ENCODE measurements around the gene HSD17B7. TPM values are rescaled to one million over a fixed set of nuclear protein-coding genes. Genes with fewer than 3 reads are reported as not detected.

Gene HSD17B7
- total and polyA plus RNA-seq, 2 donors (not counting 1 experiment from before 2014, with no cell fraction given) = 19.8 to 50.4 TPM

DNA sequence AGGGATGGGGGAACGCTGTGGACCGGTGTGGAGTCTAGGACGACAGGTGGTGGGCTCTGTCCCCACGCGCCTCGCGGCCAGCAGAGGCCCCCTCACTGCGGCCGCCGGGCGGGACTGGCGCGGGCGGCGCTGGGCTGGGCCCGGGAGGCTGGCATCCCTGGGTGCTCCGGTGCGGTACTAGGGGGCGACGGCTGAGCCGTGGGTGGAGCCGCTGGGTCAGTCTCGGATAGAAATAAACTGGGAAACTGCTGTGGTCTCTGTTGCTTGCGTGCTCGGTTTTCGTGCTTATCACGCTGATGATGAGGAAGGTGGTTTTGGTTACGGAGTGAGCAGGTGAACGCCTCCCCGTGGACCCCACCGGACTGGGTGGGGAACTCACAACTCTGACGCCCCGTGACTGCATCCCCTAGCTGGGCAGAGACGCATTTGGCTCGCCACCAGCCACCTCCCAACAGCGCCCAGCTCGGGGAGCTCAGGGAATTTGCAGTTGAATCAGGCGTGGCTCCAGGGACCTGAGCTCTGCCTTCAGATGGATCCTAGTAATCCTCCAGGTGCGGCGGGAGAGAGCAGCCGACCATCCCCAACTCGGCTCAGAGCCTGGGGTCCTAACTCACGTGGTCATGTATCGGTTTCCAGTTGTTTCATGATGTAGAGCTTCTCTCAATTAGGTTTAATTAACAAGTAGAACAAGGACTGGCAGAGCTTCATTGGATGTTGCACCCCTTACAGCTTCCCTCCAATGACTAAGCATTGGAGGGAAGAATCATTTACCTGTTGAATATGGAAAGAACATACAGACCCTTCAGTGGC lies 32.1 kb downstream of the HSD17B7 start:
- H3K9ac ChIP-seq (ENCODE audit: insufficient read depth, low read length) = no peak overlapping the region
- peak overlapping the region; percentile 93 for H2AFZ ChIP-seq (ENCODE audit: low read length)
- H3K27ac ChIP-seq (ENCODE audit: insufficient read depth, low read length) = no peak overlapping the region
- H3K4me1 ChIP-seq (ENCODE audit: control insufficient read depth, extremely low read depth, insufficient read depth, low read length) = peaks cover 3% of the 10 kb centered on the region
- no peaks in the 10 kb centered on the region for H3K79me2 ChIP-seq (ENCODE audit: control insufficient read depth, insufficient read depth, low read length)
- H3K36me3 ChIP-seq (ENCODE audit: control insufficient read depth, insufficient read depth, low read length) = no peaks in the 10 kb centered on the region
- peak overlapping the region; percentile 84 for H3K4me2 ChIP-seq (ENCODE audit: extremely low read depth, insufficient read depth, low read length)
- H3K9me3 ChIP-seq (ENCODE audit: control insufficient read depth, insufficient read depth, low read depth, low read length) = no peaks in the 10 kb centered on the region
- no peak for TF ChIP-seq EZH2 (IDR thresholded peaks at IDR 0.05; ENCODE audit: low read length, missing control alignments)
- TF ChIP-seq, protein P1, sequence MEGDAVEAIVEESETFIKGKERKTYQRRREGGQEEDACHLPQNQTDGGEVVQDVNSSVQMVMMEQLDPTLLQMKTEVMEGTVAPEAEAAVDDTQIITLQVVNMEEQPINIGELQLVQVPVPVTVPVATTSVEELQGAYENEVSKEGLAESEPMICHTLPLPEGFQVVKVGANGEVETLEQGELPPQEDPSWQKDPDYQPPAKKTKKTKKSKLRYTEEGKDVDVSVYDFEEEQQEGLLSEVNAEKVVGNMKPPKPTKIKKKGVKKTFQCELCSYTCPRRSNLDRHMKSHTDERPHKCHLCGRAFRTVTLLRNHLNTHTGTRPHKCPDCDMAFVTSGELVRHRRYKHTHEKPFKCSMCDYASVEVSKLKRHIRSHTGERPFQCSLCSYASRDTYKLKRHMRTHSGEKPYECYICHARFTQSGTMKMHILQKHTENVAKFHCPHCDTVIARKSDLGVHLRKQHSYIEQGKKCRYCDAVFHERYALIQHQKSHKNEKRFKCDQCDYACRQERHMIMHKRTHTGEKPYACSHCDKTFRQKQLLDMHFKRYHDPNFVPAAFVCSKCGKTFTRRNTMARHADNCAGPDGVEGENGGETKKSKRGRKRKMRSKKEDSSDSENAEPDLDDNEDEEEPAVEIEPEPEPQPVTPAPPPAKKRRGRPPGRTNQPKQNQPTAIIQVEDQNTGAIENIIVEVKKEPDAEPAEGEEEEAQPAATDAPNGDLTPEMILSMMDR (conservative IDR thresholded peaks at IDR 0.05 in 1 of 2, IDR thresholded peaks at IDR 0.05 in 1 of 2; ENCODE audit: low read depth in 1 of 2, low read length in 2 of 2) = peak; percentile 10 to 12
- no peaks in the 10 kb centered on the region for H3K27me3 ChIP-seq (ENCODE audit: control insufficient read depth, insufficient read depth, low read length)
- no peaks in the 10 kb centered on the region for H4K20me1 ChIP-seq (ENCODE audit: control insufficient read depth, extremely low read depth, insufficient read depth, low read length)
- peak overlapping the region; percentile 55 to 58 (median 58) for H3K4me3 ChIP-seq (replicated peaks in 1 of 4; ENCODE audit: control extremely low read depth in 1 of 4, insufficient read depth in 1 of 4, low read depth in 3 of 4, low read length in 4 of 4)
- peak in 1 of 2 donors; percentile 13 for DNase-seq (ENCODE audit: low read depth in 2 of 2)

DNA sequence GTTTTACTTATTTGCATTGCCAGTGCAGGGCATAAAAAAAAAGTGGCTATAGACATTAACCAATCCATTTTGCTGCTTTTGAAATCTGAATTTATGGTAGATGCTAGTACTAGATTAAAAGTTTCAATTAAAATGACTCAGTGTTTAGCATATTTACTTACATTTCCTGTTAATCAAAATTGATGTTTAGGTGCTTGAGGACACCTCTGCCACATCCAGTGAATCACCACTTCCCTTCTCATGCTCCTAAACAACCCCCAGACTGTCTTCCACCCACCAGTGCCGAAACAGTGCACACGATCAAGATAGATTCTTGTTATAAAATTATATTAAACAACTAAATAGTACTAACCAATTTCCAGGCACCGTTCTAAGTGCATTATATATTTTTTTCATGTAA lies 32.7 kb downstream of the HSD17B7 start:
- Histone ChIP-seq H4K20me1 (ENCODE audit: control insufficient read depth, extremely low read depth, insufficient read depth, low read length) (no peaks in the 10 kb centered on the region), H3K36me3 (ENCODE audit: control insufficient read depth, insufficient read depth, low read length) (no peaks in the 10 kb centered on the region), H3K4me1 (ENCODE audit: control insufficient read depth, extremely low read depth, insufficient read depth, low read length) (peaks cover 3% of the 10 kb centered on the region), H3K27ac (ENCODE audit: insufficient read depth, low read length) (no peak overlapping the region), H3K4me3 (replicated peaks in 1 of 4; ENCODE audit: control extremely low read depth in 1 of 4, insufficient read depth in 1 of 4, low read depth in 3 of 4, low read length in 4 of 4) (no peak overlapping the region), H3K79me2 (ENCODE audit: control insufficient read depth, insufficient read depth, low read length) (no peaks in the 10 kb centered on the region), H3K9me3 (ENCODE audit: control insufficient read depth, insufficient read depth, low read depth, low read length) (no peaks in the 10 kb centered on the region), H2AFZ (ENCODE audit: low read length) (no peak overlapping the region), H3K27me3 (ENCODE audit: control insufficient read depth, insufficient read depth, low read length) (no peaks in the 10 kb centered on the region), H3K4me2 (ENCODE audit: extremely low read depth, insufficient read depth, low read length) (no peak overlapping the region), H3K9ac (ENCODE audit: insufficient read depth, low read length) (no peak overlapping the region)
- TF ChIP-seq, protein P1 (conservative IDR thresholded peaks at IDR 0.05 in 1 of 2, IDR thresholded peaks at IDR 0.05 in 1 of 2; ENCODE audit: low read depth in 1 of 2, low read length in 2 of 2) = no peak
- DNase-seq (ENCODE audit: low read depth in 2 of 2) = no peak

DNA sequence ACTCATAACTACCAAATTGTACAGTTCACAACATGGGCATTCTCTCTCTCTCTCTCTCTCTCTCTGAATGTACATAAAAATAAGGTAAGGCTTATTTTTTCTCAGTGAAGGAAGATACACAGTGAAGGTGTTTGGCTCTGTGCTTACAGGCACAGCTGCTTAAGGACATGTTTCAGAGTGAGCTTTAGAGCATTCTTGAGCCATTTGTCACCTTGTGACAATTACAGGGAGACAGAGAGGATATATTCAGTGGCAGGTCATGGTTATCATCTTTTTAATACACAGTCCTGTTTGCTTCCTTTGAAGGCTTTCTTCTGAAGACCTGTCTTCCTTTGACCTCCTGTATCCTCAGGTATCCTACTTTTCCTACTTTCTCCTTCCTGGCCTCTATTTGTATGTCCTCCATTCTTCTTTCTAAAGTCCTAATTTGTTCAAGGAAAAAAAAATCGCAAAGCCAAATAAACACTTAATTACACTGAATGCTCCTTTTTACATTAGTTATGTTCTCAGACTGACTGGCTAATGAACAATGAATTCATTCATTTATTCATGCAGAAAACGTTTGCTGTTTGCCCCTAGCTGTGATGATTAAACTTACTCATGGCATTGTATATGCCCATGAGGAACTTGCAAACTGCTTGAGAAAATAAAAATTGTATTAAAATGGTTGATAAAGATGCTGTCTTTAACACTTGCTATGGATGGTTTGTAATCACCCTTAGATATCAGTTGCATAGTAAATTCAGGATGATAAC lies 33.4 kb downstream of the HSD17B7 start:
- DNase-seq (ENCODE audit: low read depth in 2 of 2) = no peak
- Histone ChIP-seq H3K9ac (ENCODE audit: insufficient read depth, low read length) (no peak overlapping the region), H2AFZ (ENCODE audit: low read length) (no peak overlapping the region), H3K36me3 (ENCODE audit: control insufficient read depth, insufficient read depth, low read length) (no peaks in the 10 kb centered on the region), H3K27ac (ENCODE audit: insufficient read depth, low read length) (no peak overlapping the region), H4K20me1 (ENCODE audit: control insufficient read depth, extremely low read depth, insufficient read depth, low read length) (no peaks in the 10 kb centered on the region), H3K4me3 (replicated peaks in 1 of 4; ENCODE audit: control extremely low read depth in 1 of 4, insufficient read depth in 1 of 4, low read depth in 3 of 4, low read length in 4 of 4) (no peak overlapping the region), H3K4me2 (ENCODE audit: extremely low read depth, insufficient read depth, low read length) (no peak overlapping the region), H3K79me2 (ENCODE audit: control insufficient read depth, insufficient read depth, low read length) (no peaks in the 10 kb centered on the region), H3K4me1 (ENCODE audit: control insufficient read depth, extremely low read depth, insufficient read depth, low read length) (peaks cover 3% of the 10 kb centered on the region), H3K9me3 (ENCODE audit: control insufficient read depth, insufficient read depth, low read depth, low read length) (no peaks in the 10 kb centered on the region), H3K27me3 (ENCODE audit: control insufficient read depth, insufficient read depth, low read length) (no peaks in the 10 kb centered on the region)
- TF ChIP-seq EZH2 (IDR thresholded peaks at IDR 0.05; ENCODE audit: low read length, missing control alignments) = no peak
- TF ChIP-seq, protein P1 (conservative IDR thresholded peaks at IDR 0.05 in 1 of 2, IDR thresholded peaks at IDR 0.05 in 1 of 2; ENCODE audit: low read depth in 1 of 2, low read length in 2 of 2) = no peak
